ENCODE measurements around the gene RNPEPL1. TPM values are rescaled to one million over a fixed set of nuclear protein-coding genes. Genes with fewer than 3 reads are reported as not detected.

RNPEPL1 gene
- total and polyA plus RNA-seq, 2 experiments from 2014 or later: 49.0 to 61.2 TPM

- DNase-seq (ENCODE audit: low read depth in 1 of 2, low spot score in 1 of 2): peak in 1 of 2 donors; percentile 37
Observed at GRCh38 chr2:240624950-240625621, 56.8 kb downstream of the RNPEPL1 start, which contains the start of gene GPR35. Gene GPR35 (plus strand): TSS chr2:240625480. CDS start chr2:240629953, 4,473 bp downstream.

GRCh38 chr2:240626531-240627300, 58.4 kb downstream of the RNPEPL1 start:
- DNase-seq (ENCODE audit: low read depth in 1 of 2, low spot score in 1 of 2): peak in 1 of 2 donors; percentile 5
- no peak for TF ChIP-seq CTCF (IDR thresholded peaks at IDR 0.05; ENCODE audit: low read depth, low read length)

More at GRCh38 chr2:240624950-240625621, 56.8 kb downstream of the RNPEPL1 start, which contains the start of gene GPR35:
- no peak for TF ChIP-seq CTCF (IDR thresholded peaks at IDR 0.05; ENCODE audit: low read depth, low read length)
- no peaks in the 10 kb centered on the region for H3K9me3 ChIP-seq (ENCODE audit: low read depth)
- H3K4me1 ChIP-seq (ENCODE audit: low read depth): no peaks in the 10 kb centered on the region
- H3K27ac ChIP-seq: no peak within 1 kb of the TSS
- no peaks in the 10 kb centered on the region for H3K27me3 ChIP-seq
- no peaks in the 10 kb centered on the region for H3K36me3 ChIP-seq
- H3K4me3 ChIP-seq: no peak within 1 kb of the TSS

GRCh38 chr2:240627736-240628506, 59.6 kb downstream of the RNPEPL1 start:
- no peaks in the 10 kb centered on the region for H3K36me3 ChIP-seq
- H3K9me3 ChIP-seq (ENCODE audit: low read depth): no peaks in the 10 kb centered on the region
- no peaks in the 10 kb centered on the region for H3K4me1 ChIP-seq (ENCODE audit: low read depth)
- H3K4me3 ChIP-seq: no peak overlapping the region
- H3K27me3 ChIP-seq: no peaks in the 10 kb centered on the region
- DNase-seq (ENCODE audit: low read depth in 1 of 2, low spot score in 1 of 2): no peak
- no peak overlapping the region for H3K27ac ChIP-seq
- TF ChIP-seq CTCF (IDR thresholded peaks at IDR 0.05; ENCODE audit: low read depth, low read length): no peak

More at GRCh38 chr2:240626531-240627300, 58.4 kb downstream of the RNPEPL1 start:
- Histone ChIP-seq H3K4me1 (ENCODE audit: low read depth) (no peaks in the 10 kb centered on the region), H3K27ac (no peak overlapping the region), H3K4me3 (no peak overlapping the region), H3K36me3 (no peaks in the 10 kb centered on the region), H3K9me3 (ENCODE audit: low read depth) (no peaks in the 10 kb centered on the region), H3K27me3 (no peaks in the 10 kb centered on the region)

GRCh38 chr2:240628507-240628807, 60.2 kb downstream of the RNPEPL1 start:
- no peak for DNase-seq (ENCODE audit: low read depth in 1 of 2, low spot score in 1 of 2)
- no peaks in the 10 kb centered on the region for H3K4me1 ChIP-seq (ENCODE audit: low read depth)
- no peaks in the 10 kb centered on the region for H3K36me3 ChIP-seq
- H3K4me3 ChIP-seq: no peak overlapping the region
- no peak for TF ChIP-seq CTCF (IDR thresholded peaks at IDR 0.05; ENCODE audit: low read depth, low read length)
- no peaks in the 10 kb centered on the region for H3K27me3 ChIP-seq
- H3K27ac ChIP-seq: no peak overlapping the region
- no peaks in the 10 kb centered on the region for H3K9me3 ChIP-seq (ENCODE audit: low read depth)

GRCh38 chr2:240628808-240629618, 60.7 kb downstream of the RNPEPL1 start:
- Histone ChIP-seq H3K36me3 (no peaks in the 10 kb centered on the region), H3K27me3 (no peaks in the 10 kb centered on the region), H3K4me1 (ENCODE audit: low read depth) (no peaks in the 10 kb centered on the region), H3K9me3 (ENCODE audit: low read depth) (no peaks in the 10 kb centered on the region), H3K4me3 (no peak overlapping the region), H3K27ac (no peak overlapping the region)
- TF ChIP-seq CTCF (IDR thresholded peaks at IDR 0.05; ENCODE audit: low read depth, low read length): no peak
- DNase-seq (ENCODE audit: low read depth in 1 of 2, low spot score in 1 of 2): no peak

Measured in cardiac muscle cell (in vitro differentiated cells and primary cell).